GM12873 (cell line): Measurements from ENCODE around the gene ST6GALNAC1.

Source experiments
- TF ChIP-seq, protein P1 (sequence below): IDR thresholded peaks from 2 replicates; pipeline ENCODE4 v1.5.1; 2012; ENCODE audit warnings: low read depth, mild to moderate bottlenecking, moderate library complexity, low read length, control low read depth; ENCODE audit not compliant: insufficient read depth; ENCODE audit errors: missing control alignments

The ST6GALNAC1 gene

DNA sequence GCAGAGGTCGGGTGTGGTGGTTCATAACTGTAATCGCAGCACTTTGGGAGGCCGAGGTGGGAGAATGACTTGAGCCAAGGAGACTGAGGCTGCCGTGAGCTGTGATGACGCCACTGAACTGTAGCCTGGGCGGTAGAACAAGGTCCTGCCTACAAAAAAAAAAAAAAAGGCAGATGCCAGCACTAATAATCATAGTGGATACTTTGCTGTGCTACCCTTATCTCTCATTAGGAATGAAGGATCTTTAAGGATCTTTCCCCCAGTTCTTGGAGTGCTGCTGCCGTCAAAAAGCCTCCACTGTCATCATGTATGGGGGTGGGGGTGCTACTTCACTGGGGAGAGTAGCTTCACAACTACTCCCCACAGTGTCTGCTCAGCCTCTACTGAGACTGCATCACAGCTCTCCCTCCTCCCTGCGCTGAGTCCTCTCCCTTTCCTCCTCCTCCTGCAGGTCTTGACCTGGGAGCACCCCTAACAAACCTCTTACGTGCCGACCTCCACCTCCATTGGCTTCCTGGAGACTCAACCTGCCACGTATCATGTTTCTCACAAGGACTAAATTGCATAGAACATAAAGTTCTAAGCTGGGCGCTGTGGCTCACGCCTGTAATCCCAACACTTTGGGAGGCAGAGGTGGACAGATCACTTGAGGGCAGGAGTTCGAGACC, 24.4 kb upstream of the ST6GALNAC1 start:
- TF ChIP-seq, protein P1, sequence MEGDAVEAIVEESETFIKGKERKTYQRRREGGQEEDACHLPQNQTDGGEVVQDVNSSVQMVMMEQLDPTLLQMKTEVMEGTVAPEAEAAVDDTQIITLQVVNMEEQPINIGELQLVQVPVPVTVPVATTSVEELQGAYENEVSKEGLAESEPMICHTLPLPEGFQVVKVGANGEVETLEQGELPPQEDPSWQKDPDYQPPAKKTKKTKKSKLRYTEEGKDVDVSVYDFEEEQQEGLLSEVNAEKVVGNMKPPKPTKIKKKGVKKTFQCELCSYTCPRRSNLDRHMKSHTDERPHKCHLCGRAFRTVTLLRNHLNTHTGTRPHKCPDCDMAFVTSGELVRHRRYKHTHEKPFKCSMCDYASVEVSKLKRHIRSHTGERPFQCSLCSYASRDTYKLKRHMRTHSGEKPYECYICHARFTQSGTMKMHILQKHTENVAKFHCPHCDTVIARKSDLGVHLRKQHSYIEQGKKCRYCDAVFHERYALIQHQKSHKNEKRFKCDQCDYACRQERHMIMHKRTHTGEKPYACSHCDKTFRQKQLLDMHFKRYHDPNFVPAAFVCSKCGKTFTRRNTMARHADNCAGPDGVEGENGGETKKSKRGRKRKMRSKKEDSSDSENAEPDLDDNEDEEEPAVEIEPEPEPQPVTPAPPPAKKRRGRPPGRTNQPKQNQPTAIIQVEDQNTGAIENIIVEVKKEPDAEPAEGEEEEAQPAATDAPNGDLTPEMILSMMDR = no peak

DNA sequence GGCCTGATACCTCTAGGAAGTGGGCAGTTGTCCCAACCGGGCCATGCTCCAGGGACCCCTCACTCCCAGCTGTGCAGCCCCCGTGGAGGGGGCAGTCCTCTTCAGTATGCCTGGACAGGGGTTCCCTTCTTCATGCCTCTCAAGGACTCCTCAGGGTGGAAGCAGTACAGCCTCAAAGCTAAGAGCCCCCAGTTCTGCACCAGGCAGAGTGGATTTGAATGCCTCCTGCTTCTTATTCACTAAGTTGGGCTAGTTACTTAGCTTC, 23.9 kb upstream of the ST6GALNAC1 start:
- TF ChIP-seq, protein P1 = no peak

DNA sequence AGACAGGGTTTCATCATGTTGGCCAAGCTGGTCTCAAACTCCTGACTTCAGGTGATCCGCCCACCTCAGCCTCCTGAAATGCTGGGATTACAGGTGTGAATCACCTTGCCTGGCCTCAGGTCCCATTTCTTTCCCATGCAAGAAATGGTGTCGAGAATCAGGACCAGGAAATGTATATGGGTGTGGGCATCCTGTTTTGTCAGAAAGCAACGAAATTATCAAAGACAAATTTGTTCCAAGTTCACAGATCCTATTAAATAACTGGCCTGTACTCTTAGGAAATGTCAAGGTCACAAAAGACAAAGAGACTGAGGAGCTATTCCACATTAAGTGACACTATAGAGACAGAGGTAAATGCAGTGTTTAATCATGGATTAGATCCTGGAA, 17.1 kb upstream of the ST6GALNAC1 start:
- TF ChIP-seq, protein P1 = no peak

DNA sequence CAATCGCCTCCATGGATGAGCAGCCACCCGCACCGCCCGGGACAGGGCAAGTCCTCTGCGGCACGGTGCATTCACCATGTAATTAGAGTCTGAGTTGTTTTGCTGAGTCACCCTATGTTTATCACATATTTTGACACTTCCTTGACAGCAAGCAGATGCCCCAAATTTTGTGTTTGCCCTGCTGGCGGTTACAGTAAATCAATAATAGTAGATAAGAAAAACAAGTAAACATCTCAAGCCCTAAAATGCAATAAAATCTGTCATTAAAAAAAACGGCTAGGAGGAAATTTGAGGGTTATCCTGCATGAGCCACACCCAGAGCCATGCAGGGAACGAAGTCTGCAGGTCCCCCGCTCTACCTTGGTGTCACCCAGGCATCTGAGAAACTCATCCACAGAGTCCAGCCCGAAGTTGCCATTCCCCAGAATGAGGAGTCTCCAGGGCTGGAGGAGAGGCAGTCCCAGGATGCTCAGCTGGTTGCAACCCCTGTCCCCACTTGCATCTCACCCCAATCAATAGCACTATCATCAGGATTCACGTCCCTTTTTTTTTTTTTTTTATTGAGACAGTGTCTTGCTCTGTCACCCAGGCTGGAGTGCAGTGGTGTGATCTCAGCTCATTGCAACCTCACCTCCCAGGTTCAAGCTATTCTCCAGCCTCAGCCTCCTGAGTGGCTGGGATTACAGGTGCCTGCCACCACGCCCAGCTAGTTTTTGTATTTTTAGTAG, 16.5 kb upstream of the ST6GALNAC1 start:
- TF ChIP-seq, protein P1 = no peak

DNA sequence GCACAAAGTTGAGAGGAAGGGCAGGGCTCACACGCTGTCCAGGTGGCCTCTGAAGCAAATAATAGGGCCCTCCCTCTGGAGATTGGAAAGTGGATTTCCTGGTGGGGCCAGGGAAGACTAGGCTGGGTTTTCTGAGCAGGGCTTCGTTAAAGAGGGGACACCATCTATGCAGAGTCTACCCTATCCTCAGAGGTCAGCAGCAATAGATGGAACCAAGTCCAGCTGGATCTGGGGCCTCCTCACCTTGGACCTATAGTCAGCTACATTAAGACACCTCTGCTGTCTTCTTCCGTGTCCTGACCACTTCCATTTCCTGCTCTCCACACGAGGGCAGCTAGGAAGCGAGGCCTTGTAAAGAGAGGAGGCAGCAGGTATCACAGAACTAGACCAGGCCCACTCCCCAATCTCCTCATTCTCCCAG, 14.7 kb upstream of the ST6GALNAC1 start:
- TF ChIP-seq, protein P1 = no peak

DNA sequence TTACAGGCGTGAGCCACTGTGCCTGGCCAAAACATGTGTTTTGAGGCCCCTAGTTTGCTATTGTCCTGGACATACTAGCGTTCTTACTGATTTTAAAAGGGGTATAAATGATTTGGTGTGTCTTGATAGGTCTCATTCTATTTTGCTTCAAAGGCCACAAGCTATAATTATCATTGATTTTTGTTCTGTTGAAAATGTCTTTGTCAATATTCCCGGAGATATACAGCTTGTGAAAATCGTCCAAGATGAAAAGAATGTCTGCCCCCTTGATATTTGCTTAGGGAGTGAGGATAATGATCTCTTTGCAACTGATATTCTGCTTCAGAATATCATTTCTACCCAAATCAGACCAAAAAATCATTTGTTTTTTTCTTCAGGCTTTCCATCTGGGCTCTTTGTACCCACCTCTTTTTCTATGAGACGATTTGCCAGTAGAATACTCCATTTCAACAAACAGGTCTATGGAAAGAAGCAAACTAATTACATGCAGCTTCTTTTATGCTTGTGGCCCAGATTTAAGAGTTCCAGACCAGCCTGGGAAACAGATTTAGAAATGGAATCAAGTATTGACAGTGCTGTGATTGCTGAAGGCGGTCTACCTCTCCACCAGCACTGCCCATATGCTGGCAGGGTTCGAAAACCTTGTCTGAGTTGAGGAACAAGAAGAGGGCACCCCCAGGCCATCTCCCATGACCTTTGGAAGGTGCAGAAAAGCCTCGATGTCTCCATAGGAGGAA, 14.1 kb upstream of the ST6GALNAC1 start:
- TF ChIP-seq, protein P1 = no peak

DNA sequence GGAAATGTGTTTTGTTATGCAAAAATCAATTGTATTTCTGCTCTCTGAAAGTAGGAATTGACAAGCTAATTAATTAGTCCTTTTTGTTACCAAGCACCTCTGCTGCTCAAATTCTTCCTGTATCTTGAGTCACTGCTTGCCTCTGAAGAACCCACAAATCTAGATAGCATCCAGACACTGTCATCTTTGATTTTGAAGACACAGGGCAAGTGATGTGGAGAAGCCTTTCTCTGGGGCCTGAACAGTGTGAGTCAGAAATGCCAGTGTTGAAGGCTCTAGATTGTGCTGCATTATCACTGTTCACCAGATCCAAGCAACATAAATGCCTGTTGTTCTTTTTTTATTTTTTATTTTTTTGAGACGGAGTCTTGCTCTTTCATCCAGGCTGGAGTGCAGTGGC, 10.9 kb upstream of the ST6GALNAC1 start:
- TF ChIP-seq, protein P1 = no peak
